A549 (cell line): Measurements from ENCODE around the gene SORCS2. TPM values are rescaled to one million over a fixed set of nuclear protein-coding genes. Genes with fewer than 3 reads are reported as not detected.

Experiments used
- ATAC-seq, 2 experiments: fragments of 200-7000 bp in 1 of 2; fragments of >200 bp in 1 of 2; cut with Nextera tagmentation in 1 of 2; cut with Tn5 transposase in 1 of 2; 3 replicates each; pipeline versions ENCODE4 v1.8.0 to v1.9.1; 2018 to 2020; ENCODE audit warnings: mild to moderate bottlenecking in 1 of 2, moderate library complexity in 1 of 2
- CTCF ChIA-PET: fragments of 300-600 bp; sonication (Branson Sonifier 250); formaldehyde crosslinking; extraction: SDS; loops from one replicate; lab custom pipeline; 2021; ENCODE audit warnings: antibody characterized with exemption, inconsistent platforms; lab: Yijun Ruan, JAX
- POLR2A ChIA-PET: fragments of 350-600 bp; formaldehyde crosslinking; extraction: SDS; loops from one replicate; lab custom pipeline; 2021; ENCODE audit warnings: antibody characterized with exemption, inconsistent platforms; lab: Yijun Ruan, JAX
- DNase-seq, 2 experiments: peaks; one replicate each; pipeline versions ENCODE4 v3.0.0 to v3.0.0-alpha.2; 2011 to 2016; ENCODE audit warnings: low read depth in 1 of 2, low spot score in 1 of 2
- FAIRE-seq: peaks from 2 replicates; lab custom pipeline; 2011; peaks lifted over from hg19 to GRCh38; lab: Jason Lieb, UNC
- H3K27ac ChIP-seq, 2 experiments: fragments of >200 bp; sonication (Bioruptor Twin); formaldehyde crosslinking; 3 replicates each; pipeline ENCODE4 v1.5.1; 2016 to 2017
- H3K4me1 ChIP-seq: fragments of >200 bp; sonication (Bioruptor Twin); formaldehyde crosslinking; 3 replicates; pipeline ENCODE4 v1.6.1; 2016
- H3K4me2 ChIP-seq: fragments of >200 bp; sonication (Bioruptor Twin); formaldehyde crosslinking; 3 replicates; pipeline ENCODE4 v1.6.1; 2016
- H3K4me3 ChIP-seq: fragments of >200 bp; sonication (Bioruptor Twin); formaldehyde crosslinking; 3 replicates; pipeline ENCODE4 v1.5.1; 2016
- H3K9me3 ChIP-seq: fragments of >200 bp; sonication (Bioruptor Twin); formaldehyde crosslinking; 3 replicates; pipeline ENCODE4 v1.6.1; 2016
- CEBPB ChIP-seq, 2 experiments: fragments of >200 bp in 1 of 2; sonication (Bioruptor Twin) in 1 of 2; formaldehyde crosslinking in 1 of 2; IDR thresholded peaks; 2 replicates each; pipeline ENCODE4 v1.6.1; 2012 to 2016
- CHD4 ChIP-seq: fragments of 200-600 bp; sonication (generic); IDR thresholded peaks from 2 replicates; pipeline ENCODE4 v1.6.1; 2016; ENCODE audit warnings: antibody characterized with exemption, mild to moderate bottlenecking, borderline replicate concordance
- CTCF ChIP-seq: fragments of >200 bp; sonication (Bioruptor Twin); formaldehyde crosslinking; IDR thresholded peaks from 3 replicates; pipeline ENCODE4 v1.5.1; 2016
- EP300 ChIP-seq, 2 experiments: fragments of >200 bp; sonication (Bioruptor Twin); formaldehyde crosslinking; IDR thresholded peaks; 2 replicates in 1 of 2; 3 replicates in 1 of 2; pipeline ENCODE4 v1.6.1; 2016 to 2017
- ESRRA ChIP-seq: fragments of 150-350 bp; IDR thresholded peaks from 2 replicates; pipeline ENCODE4 v1.6.1; 2014; ENCODE audit warnings: mild to moderate bottlenecking, low read length, borderline replicate concordance
- FOSB ChIP-seq: fragments of 250-450 bp; sonication (Bioruptor Pico); IDR thresholded peaks from 2 replicates; pipeline ENCODE4 v1.5.0; 2020; ENCODE audit warnings: mild to moderate bottlenecking, moderate library complexity
- FOSL2 ChIP-seq, 2 experiments: fragments of 450-650 bp in 1 of 2; fragments of >200 bp in 1 of 2; sonication (Bioruptor Twin) in 1 of 2; formaldehyde crosslinking; IDR thresholded peaks; 2 replicates each; pipeline versions ENCODE4 v1.5.0 to v1.6.1; 2016 to 2020; ENCODE audit warnings: mild to moderate bottlenecking in 1 of 2, moderate library complexity in 1 of 2
- FOXS1 ChIP-seq: fragments of 250-450 bp; sonication (Bioruptor Pico); IDR thresholded peaks from 2 replicates; pipeline ENCODE4 v1.5.0; 2020; ENCODE audit warnings: mild to moderate bottlenecking, moderate library complexity
- JUN ChIP-seq, 2 experiments: fragments of >200 bp; sonication (Bioruptor Twin); formaldehyde crosslinking; IDR thresholded peaks; 2 replicates in 1 of 2; 3 replicates in 1 of 2; pipeline ENCODE4 v1.6.1; 2016 to 2017
- KDM1A ChIP-seq: fragments of 200-600 bp; sonication (generic); IDR thresholded peaks from 2 replicates; pipeline ENCODE4 v1.6.1; 2016; ENCODE audit warnings: low read depth, mild to moderate bottlenecking
- KDM5A ChIP-seq: fragments of 200-600 bp; sonication (generic); IDR thresholded peaks from 2 replicates; pipeline ENCODE4 v1.6.1; 2016; ENCODE audit warnings: antibody characterized with exemption, mild to moderate bottlenecking
- MAZ ChIP-seq: fragments of 150-350 bp; IDR thresholded peaks from 2 replicates; pipeline ENCODE4 v1.6.1; 2014; ENCODE audit warnings: antibody characterized with exemption, low read depth, low read length, borderline replicate concordance
- NFE2L2 ChIP-seq: fragments of 150-350 bp; conservative IDR thresholded peaks from 2 replicates; pipeline ENCODE4 v1.6.1; 2014; ENCODE audit warnings: low read length
- NR3C1 ChIP-seq: fragments of >200 bp; sonication (Bioruptor Twin); formaldehyde crosslinking; IDR thresholded peaks from 3 replicates; pipeline ENCODE4 v1.6.1; 2017
- PHF8 ChIP-seq: fragments of 200-600 bp; sonication (generic); IDR thresholded peaks from 2 replicates; pipeline ENCODE4 v1.6.1; 2016; ENCODE audit warnings: low read depth, mild to moderate bottlenecking, antibody characterized with exemption, moderate library complexity, borderline replicate concordance
- POLR2A ChIP-seq: IDR thresholded peaks from 2 replicates; pipeline ENCODE4 v1.6.1; 2012; ENCODE audit warnings: mild to moderate bottlenecking, low read length
- RCOR1 ChIP-seq: fragments of 150-350 bp; IDR thresholded peaks from 2 replicates; pipeline ENCODE4 v1.6.1; 2014; ENCODE audit warnings: antibody characterized with exemption, low read length, low read depth
- RFX5 ChIP-seq: fragments of 450-650 bp; IDR thresholded peaks from 2 replicates; pipeline ENCODE4 v1.7.1; 2014; ENCODE audit warnings: antibody characterized with exemption, mild to moderate bottlenecking, moderate library complexity
- SREBF2 ChIP-seq: fragments of 450-650 bp; IDR thresholded peaks from 2 replicates; pipeline ENCODE4 v1.6.1; 2014; ENCODE audit warnings: mild to moderate bottlenecking, moderate library complexity
- TP53 ChIP-seq: fragments of 250-450 bp; sonication (Bioruptor Pico); IDR thresholded peaks from 2 replicates; pipeline ENCODE4 v1.5.0; 2021; ENCODE audit warnings: mild to moderate bottlenecking, moderate library complexity
- ZC3H11A ChIP-seq: fragments of 450-650 bp; IDR thresholded peaks from 2 replicates; pipeline ENCODE4 v1.6.1; 2014; ENCODE audit warnings: antibody characterized with exemption, mild to moderate bottlenecking
- ZNF302 ChIP-seq: fragments of 250-450 bp; sonication (Bioruptor Pico); IDR thresholded peaks from 2 replicates; pipeline ENCODE4 v1.9.0; 2021; ENCODE audit warnings: inconsistent platforms, mild to moderate bottlenecking, moderate library complexity
- WGBS: methylation state at CpG from one replicate; pipeline ENCODE4 v1.1.6; 2017; ENCODE audit errors: missing lambda C conversion rate; 5-methylcytosine and 5-hydroxymethylcytosine counted together
- polyA plus RNA-seq, 4 experiments: library from polyadenylated mRNA; depleted of rRNA in 3 of 4; stranded (reverse); fragments of >200 nt; fragmentation: RNase III in 1 of 4; extraction: RNeasy Plus Mini Kit Qiagen cat#74134 plus additional on column Dnase treatment in 1 of 4; gene quantifications; 2 replicates in 3 of 4; 3 replicates in 1 of 4; pipeline ENCODE4 v1.2.3, GENCODE V29; 2011 to 2017
- TF ChIP-seq, protein P1 (sequence below): fragments of 250-450 bp; sonication (Bioruptor Pico); IDR thresholded peaks from 2 replicates; pipeline ENCODE4 v1.5.0; 2021; ENCODE audit warnings: mild to moderate bottlenecking, moderate library complexity, borderline replicate concordance

SORCS2 gene
- polyA plus RNA-seq, 2 of the 4 experiments (the other 2 are of a cell fraction) = 1.4 to 4.6 TPM

DNA sequence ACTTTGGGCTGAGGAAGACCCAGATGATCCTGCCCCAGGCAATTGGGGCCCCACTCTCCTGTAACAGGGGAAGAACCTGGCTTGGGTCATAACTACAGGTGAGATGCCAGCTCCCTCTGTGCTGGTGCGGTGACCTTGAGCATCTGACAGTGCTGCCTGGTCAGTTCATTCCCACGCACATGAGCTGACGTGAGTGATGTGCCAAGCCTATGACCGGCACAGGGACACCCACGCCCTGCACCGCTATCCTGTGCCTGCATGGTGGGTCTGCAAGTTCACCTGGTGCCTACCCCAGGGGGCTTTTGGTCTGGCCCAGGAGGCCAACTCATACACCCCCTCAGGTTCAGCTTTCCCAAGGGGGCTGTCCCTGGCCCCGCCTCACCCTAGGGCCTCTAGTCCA is 366.1 kb downstream of the SORCS2 start:
- ChIA-PET CTCF (interaction anchor here (0.6 kb wide), 1 partner anchor 417 kb away, joined by 3 read pairs; no protein-coding TSS in a partner anchor), POLR2A (no interaction called here)
- peaks cover 8% of the 10 kb centered on the region; the same call in 2 of the 3 replicates for H3K9me3 ChIP-seq
- WGBS = 92% methylated on average over 6 of the region's 7 CpGs
- no peak overlapping the region for H3K4me3 ChIP-seq
- no peak overlapping the region for H3K4me2 ChIP-seq
- DNase-seq = no peak
- ATAC-seq = no peak
- no peak overlapping the region; a peak in 2 of 6 replicates for H3K27ac ChIP-seq
- TF ChIP-seq ZC3H11A (no peak), KDM1A (no peak), CTCF (no peak), FOSB (CRISPR knock-in tag) (no peak), KDM5A (no peak), MAZ (no peak), SREBF2 (no peak), JUN (IDR thresholded peaks at IDR 0.05) (no peak), TP53 (CRISPR knock-in tag) (no peak), CEBPB (IDR thresholded peaks at IDR 0.05) (no peak), ZNF302 (CRISPR knock-in tag) (no peak), POLR2A (no peak), NFE2L2 (no peak), PHF8 (no peak), EP300 (IDR thresholded peaks at IDR 0.05) (no peak), FOXS1 (CRISPR knock-in tag) (no peak)
- no peak for FAIRE-seq
- H3K4me1 ChIP-seq = peaks cover 4% of the 10 kb centered on the region; the same call in 1 of the 3 replicates

DNA sequence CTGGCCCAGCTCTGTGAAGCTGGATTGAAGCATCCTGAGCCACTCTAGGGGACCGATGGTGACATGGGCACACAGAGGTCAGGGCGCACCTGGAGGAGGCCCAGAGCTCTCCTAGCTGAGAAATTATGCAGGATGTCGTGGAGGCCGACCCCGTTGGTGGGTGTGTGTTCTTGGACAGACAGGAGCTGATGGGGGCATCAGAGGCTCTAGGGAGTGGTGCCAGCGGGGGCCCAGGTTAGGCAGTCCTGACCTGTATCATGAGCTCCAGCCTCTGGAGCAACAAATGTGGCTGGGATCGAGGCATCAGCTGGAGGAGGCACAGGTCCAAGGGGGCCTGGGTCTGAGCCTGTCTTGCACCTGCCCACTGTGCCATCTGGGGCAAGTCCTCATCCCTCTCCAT is 367.0 kb downstream of the SORCS2 start:
- ATAC-seq (no peak), DNase-seq (no peak), FAIRE-seq (no peak)
- TF ChIP-seq RFX5 (no peak), FOSL2 (IDR thresholded peaks at IDR 0.05) (no peak), FOSL2 (CRISPR knock-in tag; IDR thresholded peaks at IDR 0.05) (no peak), ESRRA (no peak), KDM1A (no peak), CHD4 (no peak), RCOR1 (no peak), NR3C1 (no peak)
- TF ChIP-seq, protein P1, sequence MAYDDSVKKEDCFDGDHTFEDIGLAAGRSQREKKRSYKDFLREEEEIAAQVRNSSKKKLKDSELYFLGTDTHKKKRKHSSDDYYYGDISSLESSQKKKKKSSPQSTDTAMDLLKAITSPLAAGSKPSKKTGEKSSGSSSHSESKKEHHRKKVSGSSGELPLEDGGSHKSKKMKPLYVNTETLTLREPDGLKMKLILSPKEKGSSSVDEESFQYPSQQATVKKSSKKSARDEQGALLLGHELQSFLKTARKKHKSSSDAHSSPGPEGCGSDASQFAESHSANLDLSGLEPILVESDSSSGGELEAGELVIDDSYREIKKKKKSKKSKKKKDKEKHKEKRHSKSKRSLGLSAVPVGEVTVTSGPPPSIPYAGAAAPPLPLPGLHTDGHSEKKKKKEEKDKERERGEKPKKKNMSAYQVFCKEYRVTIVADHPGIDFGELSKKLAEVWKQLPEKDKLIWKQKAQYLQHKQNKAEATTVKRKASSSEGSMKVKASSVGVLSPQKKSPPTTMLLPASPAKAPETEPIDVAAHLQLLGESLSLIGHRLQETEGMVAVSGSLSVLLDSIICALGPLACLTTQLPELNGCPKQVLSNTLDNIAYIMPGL (CRISPR knock-in tag) = no peak
- no peak overlapping the region for H3K4me2 ChIP-seq
- no peak overlapping the region for H3K4me3 ChIP-seq
- POLR2A ChIA-PET = no interaction called here
- H3K4me1 ChIP-seq = peaks cover 4% of the 10 kb centered on the region; the same call in 1 of the 3 replicates
- WGBS = 40% methylated on average over 6 of the region's 7 CpGs
- H3K27ac ChIP-seq = no peak overlapping the region
- peaks cover 3% of the 10 kb centered on the region; the same call in 1 of the 3 replicates for H3K9me3 ChIP-seq
- CTCF ChIA-PET = no interaction called here
